Parathyroid adenoma (tissue), 2 donors: ENCODE data around the gene RPS4Y1.

Experiments
- H2AFZ ChIP-seq: fragments of 300-600 bp; sonication (generic); one replicate; pipeline ENCODE4 v1.7.0; 2017; ENCODE audit warnings: antibody characterized with exemption, mild to moderate bottlenecking
- H3K27ac ChIP-seq: fragments of 300-600 bp; sonication (generic); one replicate; pipeline ENCODE4 v1.7.0; 2017
- H3K27me3 ChIP-seq: fragments of 300-600 bp; sonication (generic); one replicate; pipeline ENCODE4 v1.7.0; 2017; ENCODE audit warnings: low read length; ENCODE audit not compliant: control insufficient read depth, insufficient read depth
- H3K36me3 ChIP-seq: fragments of 300-600 bp; sonication (generic); one replicate; pipeline ENCODE4 v1.7.0; 2017; ENCODE audit warnings: low read length; ENCODE audit not compliant: control insufficient read depth, insufficient read depth
- H3K4me1 ChIP-seq: fragments of 300-600 bp; sonication (generic); one replicate; pipeline ENCODE4 v1.7.0; 2017; ENCODE audit warnings: control low read depth
- H3K4me2 ChIP-seq: fragments of 300-600 bp; sonication (generic); one replicate; pipeline ENCODE4 v1.7.0; 2017; ENCODE audit warnings: low read length
- H3K4me3 ChIP-seq: fragments of 300-600 bp; sonication (generic); one replicate; pipeline ENCODE4 v1.7.0; 2017; ENCODE audit warnings: low read depth, low read length
- H3K79me2 ChIP-seq: fragments of 300-600 bp; sonication (generic); one replicate; pipeline ENCODE4 v1.7.0; 2017; ENCODE audit warnings: control low read depth
- H3K9ac ChIP-seq: fragments of 300-600 bp; sonication (generic); one replicate; pipeline ENCODE4 v1.7.0; 2017; ENCODE audit warnings: mild to moderate bottlenecking
- H3K9me3 ChIP-seq: fragments of 300-600 bp; sonication (generic); one replicate; pipeline ENCODE4 v1.7.0; 2017; ENCODE audit warnings: low read length; ENCODE audit not compliant: control insufficient read depth
- CTCF ChIP-seq: fragments of 300-600 bp; sonication (generic); IDR thresholded peaks from one replicate; pipeline ENCODE4 v1.7.0; 2017; ENCODE audit warnings: antibody characterized with exemption, mild to moderate bottlenecking
- donor health status: primary hyperparathyroidism.

Gene RPS4Y1

GRCh38 chrY:2857686-2858085, 16.3 kb downstream of the RPS4Y1 start:
- H3K4me3 ChIP-seq, result no peak overlapping the region
- H3K79me2 ChIP-seq, result no peaks in the 10 kb centered on the region
- no peaks in the 10 kb centered on the region for H3K9me3 ChIP-seq
- H3K4me2 ChIP-seq, result no peak overlapping the region
- no peaks in the 10 kb centered on the region for H3K4me1 ChIP-seq
- H3K36me3 ChIP-seq, result no peaks in the 10 kb centered on the region
- no peak overlapping the region for H3K27ac ChIP-seq
- no peak overlapping the region for H2AFZ ChIP-seq
- no peaks in the 10 kb centered on the region for H3K27me3 ChIP-seq
- H3K9ac ChIP-seq, result no peak overlapping the region
- TF ChIP-seq CTCF, result no peak

GRCh38 chrY:2859782-2860181, 18.4 kb downstream of the RPS4Y1 start:
- Histone ChIP-seq H3K9ac (no peak overlapping the region), H3K4me2 (no peak overlapping the region), H3K27me3 (no peaks in the 10 kb centered on the region), H3K79me2 (no peaks in the 10 kb centered on the region), H3K4me1 (no peaks in the 10 kb centered on the region), H3K9me3 (no peaks in the 10 kb centered on the region), H3K27ac (no peak overlapping the region), H2AFZ (no peak overlapping the region), H3K36me3 (no peaks in the 10 kb centered on the region), H3K4me3 (no peak overlapping the region)
- no peak for TF ChIP-seq CTCF

GRCh38 chrY:2860511-2860910, 19.1 kb downstream of the RPS4Y1 start:
- Histone ChIP-seq H3K27me3 (no peaks in the 10 kb centered on the region), H3K9ac (no peak overlapping the region), H2AFZ (no peak overlapping the region), H3K4me3 (no peak overlapping the region), H3K4me1 (no peaks in the 10 kb centered on the region), H3K36me3 (no peaks in the 10 kb centered on the region), H3K9me3 (no peaks in the 10 kb centered on the region), H3K79me2 (no peaks in the 10 kb centered on the region), H3K4me2 (no peak overlapping the region), H3K27ac (no peak overlapping the region)
- TF ChIP-seq CTCF, result no peak

- H3K4me1 ChIP-seq, result no peaks in the 10 kb centered on the region
- H3K4me3 ChIP-seq, result no peak overlapping the region
- no peaks in the 10 kb centered on the region for H3K27me3 ChIP-seq
- no peak overlapping the region for H3K9ac ChIP-seq
- H3K27ac ChIP-seq, result no peak overlapping the region
- H3K4me2 ChIP-seq, result no peak overlapping the region
- H2AFZ ChIP-seq, result no peak overlapping the region
- no peaks in the 10 kb centered on the region for H3K36me3 ChIP-seq
- H3K9me3 ChIP-seq, result no peaks in the 10 kb centered on the region
- TF ChIP-seq CTCF, result no peak
- no peaks in the 10 kb centered on the region for H3K79me2 ChIP-seq
Measured at GRCh38 chrY:2866581-2866980, 25.2 kb downstream of the RPS4Y1 start.

- H3K79me2 ChIP-seq, result no peaks in the 10 kb centered on the region
- H3K27me3 ChIP-seq, result no peaks in the 10 kb centered on the region
- no peak overlapping the region for H3K4me2 ChIP-seq
- H3K36me3 ChIP-seq, result no peaks in the 10 kb centered on the region
- no peak for TF ChIP-seq CTCF
- H3K4me1 ChIP-seq, result no peaks in the 10 kb centered on the region
- no peaks in the 10 kb centered on the region for H3K9me3 ChIP-seq
- no peak overlapping the region for H2AFZ ChIP-seq
- H3K9ac ChIP-seq, result no peak overlapping the region
- H3K27ac ChIP-seq, result no peak overlapping the region
- H3K4me3 ChIP-seq, result no peak overlapping the region
Measured at GRCh38 chrY:2867469-2867868, 26.1 kb downstream of the RPS4Y1 start.
